OCI-LY1 (cell line): Measurements from ENCODE around the gene MAPK10.

Experiments
- EZH2 ChIP-seq: fragments of 200-600 bp; sonication (generic), shearing (Covaris generic); IDR thresholded peaks from 2 replicates; pipeline ENCODE4 v1.8.0; 2017; ENCODE audit warnings: borderline replicate concordance, mixed run types, mild to moderate bottlenecking, antibody characterized with exemption, low read length, moderate library complexity, mixed read lengths
- TF ChIP-seq, protein P1 (sequence below): fragments of 200-600 bp; sonication (generic), shearing (Covaris generic); IDR thresholded peaks from 2 replicates; pipeline ENCODE4 v1.5.1; 2017; ENCODE audit warnings: mild to moderate bottlenecking, antibody characterized with exemption, low read length, moderate library complexity, mixed read lengths

- TF ChIP-seq, protein P1, sequence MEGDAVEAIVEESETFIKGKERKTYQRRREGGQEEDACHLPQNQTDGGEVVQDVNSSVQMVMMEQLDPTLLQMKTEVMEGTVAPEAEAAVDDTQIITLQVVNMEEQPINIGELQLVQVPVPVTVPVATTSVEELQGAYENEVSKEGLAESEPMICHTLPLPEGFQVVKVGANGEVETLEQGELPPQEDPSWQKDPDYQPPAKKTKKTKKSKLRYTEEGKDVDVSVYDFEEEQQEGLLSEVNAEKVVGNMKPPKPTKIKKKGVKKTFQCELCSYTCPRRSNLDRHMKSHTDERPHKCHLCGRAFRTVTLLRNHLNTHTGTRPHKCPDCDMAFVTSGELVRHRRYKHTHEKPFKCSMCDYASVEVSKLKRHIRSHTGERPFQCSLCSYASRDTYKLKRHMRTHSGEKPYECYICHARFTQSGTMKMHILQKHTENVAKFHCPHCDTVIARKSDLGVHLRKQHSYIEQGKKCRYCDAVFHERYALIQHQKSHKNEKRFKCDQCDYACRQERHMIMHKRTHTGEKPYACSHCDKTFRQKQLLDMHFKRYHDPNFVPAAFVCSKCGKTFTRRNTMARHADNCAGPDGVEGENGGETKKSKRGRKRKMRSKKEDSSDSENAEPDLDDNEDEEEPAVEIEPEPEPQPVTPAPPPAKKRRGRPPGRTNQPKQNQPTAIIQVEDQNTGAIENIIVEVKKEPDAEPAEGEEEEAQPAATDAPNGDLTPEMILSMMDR, result no peak
- no peak for TF ChIP-seq EZH2
Measured at GRCh38 chr4:86118711-86119110, 241.1 kb downstream of the MAPK10 start.
